ENCODE data around the gene PCNT.
"Not testable (repeated sequence)": the region's sequence is repeated elsewhere in the genome, so short reads cannot be mapped to it uniquely, and the experiment has no call there.

The PCNT gene

DNA sequence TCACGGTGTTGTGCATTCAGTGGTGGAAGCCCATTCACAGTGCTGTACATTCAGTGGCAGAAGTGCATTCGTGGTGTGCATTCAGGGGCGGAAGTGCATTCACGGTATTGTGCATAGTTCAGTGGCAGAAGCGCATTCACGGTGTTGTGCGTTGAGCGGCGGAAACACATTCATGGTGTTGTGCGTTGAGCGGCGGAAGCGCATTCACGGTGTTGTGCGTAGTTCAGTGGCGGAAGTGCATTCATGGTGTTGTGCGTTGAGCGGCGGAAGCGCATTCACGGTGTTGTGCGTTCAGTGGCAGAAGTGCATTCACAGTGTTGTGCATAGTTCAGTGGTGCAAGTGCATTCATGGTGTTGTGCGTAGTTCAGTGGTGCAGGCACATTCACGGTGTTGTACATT is 60.6 kb downstream of the PCNT start:
- DNase-seq (ENCODE audit: low read depth) = no peak

DNA sequence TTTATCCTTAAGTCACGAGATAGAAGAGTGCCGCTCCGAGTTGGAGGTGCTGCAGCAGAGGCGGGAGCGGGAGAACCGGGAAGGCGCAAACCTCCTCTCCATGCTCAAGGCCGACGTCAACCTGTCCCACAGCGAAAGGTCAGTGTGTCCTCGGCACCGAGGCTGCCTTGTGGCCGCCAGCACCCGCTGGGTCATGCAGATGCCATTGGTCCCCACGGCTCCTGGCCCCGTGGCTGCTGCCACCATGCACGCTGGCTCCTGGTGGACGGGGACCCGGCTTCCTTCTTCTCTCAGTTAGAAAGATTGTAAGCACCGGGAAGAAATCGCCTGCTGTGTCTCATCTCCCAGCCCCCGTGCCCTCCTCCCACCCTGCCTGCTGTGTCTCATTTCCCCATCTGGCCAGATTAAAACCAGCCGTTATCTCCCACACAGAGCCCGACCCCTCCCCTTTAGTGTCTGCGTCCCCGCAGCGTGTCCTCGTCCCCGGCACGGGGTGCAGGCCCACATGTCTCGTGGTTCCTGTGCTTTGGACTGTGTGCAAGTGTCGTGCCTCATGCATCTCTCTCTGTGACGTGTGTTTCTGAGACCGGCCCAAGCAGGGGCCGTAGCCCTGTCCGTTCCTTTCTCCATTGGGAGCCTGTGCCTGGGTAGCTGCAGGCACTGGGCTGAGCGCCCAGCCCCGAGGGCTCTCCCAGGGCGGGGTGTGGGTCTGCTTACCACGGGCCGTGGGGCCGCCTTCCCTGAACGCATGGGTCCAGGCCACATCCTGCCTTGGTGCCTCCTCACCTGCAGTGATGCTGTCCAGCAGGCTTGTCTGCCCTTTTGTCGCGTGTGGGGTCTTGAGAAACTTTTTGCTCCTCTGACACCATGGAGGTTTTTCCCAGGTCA is 62.1 kb downstream of the PCNT start:
- no peak for DNase-seq (ENCODE audit: low read depth)

DNA sequence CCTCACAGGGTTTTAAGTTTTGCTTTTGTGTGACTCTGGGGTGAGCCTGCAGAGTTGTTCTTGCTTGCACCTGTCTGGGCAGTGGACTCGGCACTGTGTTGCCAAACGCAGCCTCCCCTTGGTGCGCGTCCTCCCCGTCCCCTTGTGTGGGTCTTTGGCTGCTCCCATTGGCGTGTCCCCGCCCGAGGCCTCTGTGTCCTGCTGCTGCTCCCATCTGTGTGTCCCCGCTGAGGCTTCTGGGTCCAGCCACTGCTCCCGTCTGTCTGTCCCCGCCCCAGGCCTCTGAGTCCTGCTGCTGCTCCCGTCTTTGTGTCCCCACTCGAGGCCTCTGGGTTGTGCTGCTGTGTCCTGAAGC is 62.8 kb downstream of the PCNT start:
- DNase-seq (ENCODE audit: low read depth) = no peak

DNA sequence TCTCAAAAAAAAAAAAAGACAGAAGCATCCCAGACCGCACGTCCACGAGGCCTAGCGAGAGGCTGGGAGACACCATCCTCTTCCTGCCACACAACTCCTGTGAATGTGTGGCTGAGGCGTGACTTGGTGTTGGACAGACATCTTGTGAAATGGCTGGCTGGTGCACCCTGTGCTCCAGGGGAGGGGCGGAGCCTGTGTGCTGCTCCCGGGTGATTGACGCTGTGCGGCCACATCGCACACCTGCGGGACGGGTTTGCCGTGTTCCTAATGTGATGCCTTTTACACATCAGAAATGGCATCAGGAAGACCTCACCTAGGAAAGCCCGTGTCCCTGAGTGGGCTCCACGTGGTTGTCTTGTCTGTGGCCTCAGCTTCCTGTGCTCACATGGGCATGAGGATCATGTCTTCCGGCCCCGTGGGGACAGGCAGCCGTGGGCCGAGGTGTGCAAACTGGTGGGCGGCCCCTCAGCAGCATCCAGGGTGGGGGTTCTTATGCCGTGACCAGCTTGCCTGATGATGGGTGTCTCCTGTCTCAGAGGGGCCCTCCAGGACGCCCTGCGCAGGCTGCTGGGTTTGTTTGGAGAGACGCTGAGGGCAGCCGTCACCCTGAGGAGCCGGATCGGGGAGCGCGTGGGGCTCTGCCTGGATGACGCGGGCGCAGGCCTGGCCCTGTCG is 64.4 kb downstream of the PCNT start:
- no peak for DNase-seq (ENCODE audit: low read depth)

DNA sequence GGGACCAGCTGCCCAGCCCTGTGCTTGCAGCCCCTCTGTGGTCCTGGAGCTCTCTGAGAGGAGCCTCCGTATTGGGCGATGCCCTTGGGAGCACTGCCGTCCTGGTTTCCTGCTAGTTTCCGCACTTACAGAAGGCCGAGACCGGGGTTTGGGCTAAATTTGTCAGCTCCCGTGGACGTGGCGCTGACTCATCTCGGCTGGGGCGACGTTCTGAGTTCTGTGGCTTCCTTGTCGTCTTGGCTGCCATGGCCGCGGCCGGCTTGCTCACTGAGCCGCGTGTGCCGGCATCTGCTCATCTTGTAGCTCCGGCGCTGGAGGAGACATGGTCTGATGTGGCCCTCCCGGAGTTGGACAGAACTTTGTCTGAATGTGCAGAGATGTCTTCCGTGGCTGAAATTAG is 64.9 kb downstream of the PCNT start:
- no peak for DNase-seq (ENCODE audit: low read depth)

DNA sequence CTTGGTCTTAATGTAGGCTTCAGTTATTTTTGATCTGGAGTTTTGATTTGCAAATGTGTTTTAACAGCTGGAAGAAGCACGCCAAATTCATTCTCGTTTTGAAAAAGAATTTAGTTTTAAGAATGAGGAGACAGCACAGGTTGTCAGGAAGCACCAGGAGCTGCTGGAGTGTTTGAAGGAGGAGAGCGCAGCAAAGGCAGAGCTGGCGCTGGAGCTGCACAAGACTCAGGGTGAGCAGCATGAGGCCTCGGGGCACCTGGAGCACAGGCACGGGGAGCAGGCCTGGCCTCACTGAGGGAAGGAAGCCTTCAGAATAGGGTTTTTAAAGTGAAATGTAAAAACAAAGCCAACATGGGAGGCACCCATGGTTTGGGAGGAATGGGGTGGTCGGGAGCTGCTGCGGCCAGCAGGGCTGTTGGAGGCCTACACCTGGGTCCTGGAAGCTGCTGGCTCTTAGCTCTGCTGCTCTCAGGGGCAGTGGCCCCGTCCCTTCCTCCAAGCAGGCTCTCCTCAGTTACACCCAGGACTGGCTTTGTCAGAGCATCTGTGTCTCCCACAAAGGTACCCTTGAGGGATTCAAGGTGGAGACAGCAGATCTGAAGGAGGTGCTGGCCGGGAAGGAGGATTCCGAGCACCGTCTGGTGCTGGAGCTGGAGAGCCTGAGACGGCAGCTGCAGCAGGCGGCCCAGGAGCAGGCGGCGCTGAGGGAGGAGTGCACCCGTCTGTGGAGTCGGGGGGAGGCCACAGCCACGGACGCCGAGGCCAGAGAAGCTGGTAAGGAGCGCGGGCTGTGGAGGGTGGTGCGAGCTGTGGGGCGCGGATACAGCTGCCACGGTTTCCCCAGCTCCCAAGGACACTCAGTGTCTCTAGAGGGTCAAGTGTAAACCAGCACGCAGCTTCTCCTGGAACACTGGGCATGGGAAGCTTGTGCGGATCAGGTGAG is 66.9 kb downstream of the PCNT start:
- no peak for DNase-seq (ENCODE audit: low read depth)

DNA sequence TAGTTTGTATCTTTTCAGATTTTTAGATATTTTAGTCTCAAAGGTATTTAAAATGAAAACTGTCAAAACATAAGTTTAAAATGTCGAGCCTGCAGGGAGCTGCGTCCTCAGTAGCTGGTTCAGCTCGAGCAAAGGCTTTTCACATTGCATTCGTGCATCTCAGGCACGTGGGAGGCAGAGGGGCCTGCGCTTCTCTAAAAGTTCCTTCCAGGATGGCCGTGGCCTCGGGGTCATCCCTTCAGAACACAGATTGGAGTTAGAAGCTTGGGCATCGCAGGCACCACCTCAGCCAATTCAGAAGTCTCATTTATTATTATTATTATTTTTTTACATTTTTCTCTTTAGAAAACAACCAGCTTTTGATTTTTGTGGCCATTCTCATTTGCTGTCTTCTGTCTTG is 67.8 kb downstream of the PCNT start:
- DNase-seq (ENCODE audit: low read depth) = no peak

DNA sequence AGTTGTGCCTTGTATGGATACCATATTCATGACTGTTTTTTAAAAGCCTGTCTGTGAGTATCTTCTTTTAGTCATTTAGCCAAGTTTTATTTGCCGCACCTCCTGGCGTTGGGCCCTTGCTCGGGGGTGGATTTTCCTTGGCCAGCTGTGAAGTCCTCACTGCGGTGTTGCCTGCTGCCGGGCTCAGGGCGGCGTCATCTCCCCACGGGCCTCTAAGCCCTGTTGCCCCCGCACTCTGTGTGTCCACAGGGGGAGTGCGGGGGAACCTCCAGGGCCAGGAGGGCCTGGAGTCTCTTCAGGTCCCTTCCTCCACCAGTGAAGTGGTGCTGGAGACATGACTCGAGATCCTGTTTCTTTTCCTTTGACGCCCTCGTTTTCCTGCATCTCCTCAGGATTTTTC is 69.0 kb downstream of the PCNT start:
- DNase-seq (ENCODE audit: low read depth) = no peak

DNA sequence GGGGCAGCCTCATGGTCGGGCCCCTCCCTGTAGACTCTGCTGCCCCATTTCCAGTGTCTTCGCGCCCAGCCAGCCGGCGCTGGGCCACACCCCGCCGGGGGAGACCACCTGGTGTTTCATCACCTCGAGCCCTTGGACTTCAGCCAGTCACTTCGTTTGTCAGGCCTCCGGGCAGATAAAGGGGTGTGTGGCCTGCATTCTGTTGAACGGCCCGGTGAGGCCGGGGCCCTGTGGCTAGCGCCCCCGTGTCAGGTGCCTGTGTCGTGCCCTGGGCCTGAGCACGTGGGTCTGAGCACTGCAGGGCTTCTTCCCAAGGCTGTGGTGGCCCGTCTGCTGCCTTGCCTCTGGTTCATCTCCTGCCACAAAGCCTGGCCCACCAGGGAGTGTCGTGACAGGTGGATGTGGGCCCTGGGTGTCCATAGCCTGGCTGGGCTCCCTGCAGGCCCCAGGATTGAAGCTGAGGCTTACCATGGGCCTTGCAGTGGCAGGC is 69.5 kb downstream of the PCNT start:
- no peak for DNase-seq (ENCODE audit: low read depth)

DNA sequence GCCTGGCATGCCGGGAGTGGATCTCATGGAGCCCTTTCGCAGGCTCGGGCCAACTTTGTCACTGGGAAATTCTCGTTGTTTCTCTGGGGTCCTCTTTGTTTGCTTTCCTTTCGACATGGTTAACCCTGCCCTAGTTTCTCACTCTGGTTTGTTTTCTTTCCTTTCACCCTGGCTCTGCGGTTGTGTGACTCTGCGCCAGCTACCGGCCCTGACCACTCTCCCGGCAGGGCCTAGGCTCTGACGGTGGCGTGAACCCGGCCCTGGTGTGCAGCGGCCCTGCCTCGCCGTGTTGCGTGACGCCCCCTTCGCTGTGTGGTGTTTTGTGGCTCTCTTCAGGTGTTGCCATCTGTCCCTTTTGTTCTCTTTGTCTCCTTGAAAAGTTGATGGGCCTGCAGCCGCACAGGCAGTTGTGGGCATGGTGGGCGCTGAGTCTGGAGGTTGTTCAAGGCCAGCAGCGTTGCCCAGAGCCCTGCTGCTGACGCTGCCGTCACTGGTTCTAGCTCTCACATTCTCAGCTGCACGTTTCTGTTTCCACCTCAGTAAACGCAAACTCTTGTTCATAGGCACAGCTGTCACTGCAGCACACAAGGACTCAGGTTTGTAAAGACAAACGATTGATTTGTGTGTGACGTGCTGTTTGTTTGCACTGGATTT is 70.1 kb downstream of the PCNT start:
- DNase-seq (ENCODE audit: low read depth) = no peak

DNA sequence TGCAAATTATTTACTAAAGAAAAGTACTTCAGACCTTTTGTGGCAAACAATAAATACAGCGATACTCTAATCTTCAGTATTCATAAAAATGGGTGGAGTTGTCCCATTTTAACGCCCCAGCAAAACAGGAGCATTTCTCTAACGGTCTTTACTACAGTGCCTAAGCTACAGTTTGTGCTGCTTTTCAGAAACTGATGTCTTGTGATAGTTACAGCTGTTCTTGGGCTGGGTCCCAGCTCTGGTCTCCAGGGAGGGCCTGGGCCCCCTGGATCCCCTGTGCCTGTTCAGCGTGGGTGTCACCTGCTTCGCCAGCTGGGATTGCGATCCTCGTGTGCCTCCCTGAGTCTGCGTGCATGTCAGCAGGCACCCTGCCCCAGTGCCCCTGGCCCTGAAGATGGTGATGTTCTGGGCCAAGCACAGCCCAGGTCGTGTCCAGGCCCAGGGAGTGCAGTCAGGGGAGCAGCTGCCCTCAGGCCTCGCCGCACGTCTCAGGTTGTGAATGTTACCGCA is 70.7 kb downstream of the PCNT start:
- no peak for DNase-seq (ENCODE audit: low read depth)

DNA sequence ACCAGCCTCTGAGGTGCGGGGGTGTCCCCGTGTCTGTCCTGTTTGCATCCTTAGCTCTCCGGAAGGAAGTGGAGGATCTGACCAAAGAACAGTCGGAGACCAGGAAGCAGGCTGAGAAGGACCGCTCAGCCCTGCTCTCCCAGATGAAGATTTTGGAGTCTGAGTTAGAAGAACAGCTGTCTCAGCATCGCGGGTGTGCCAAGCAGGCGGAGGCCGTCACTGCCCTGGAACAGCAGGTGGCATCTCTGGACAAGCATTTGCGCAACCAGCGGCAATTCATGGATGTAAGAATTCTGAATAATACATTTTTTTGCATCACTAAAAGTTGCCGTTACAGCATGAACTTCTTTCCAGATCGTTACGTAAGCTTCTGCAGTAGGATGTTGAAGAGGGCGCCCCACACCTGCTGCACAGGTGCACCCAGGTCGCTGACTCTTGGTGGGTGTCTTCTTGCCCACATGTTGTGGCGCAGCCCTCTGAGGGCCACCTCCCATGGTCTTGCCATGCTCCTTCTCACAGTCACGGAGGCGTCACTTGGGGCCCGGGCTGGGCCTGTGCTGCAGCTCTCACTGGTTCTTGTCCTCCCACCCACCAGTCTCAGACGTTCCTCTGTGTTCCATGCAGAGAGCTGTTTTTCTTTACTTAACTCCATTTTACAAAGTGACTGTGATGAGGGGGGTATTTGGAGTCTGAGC is 73.4 kb downstream of the PCNT start:
- DNase-seq (ENCODE audit: low read depth) = no peak

DNA sequence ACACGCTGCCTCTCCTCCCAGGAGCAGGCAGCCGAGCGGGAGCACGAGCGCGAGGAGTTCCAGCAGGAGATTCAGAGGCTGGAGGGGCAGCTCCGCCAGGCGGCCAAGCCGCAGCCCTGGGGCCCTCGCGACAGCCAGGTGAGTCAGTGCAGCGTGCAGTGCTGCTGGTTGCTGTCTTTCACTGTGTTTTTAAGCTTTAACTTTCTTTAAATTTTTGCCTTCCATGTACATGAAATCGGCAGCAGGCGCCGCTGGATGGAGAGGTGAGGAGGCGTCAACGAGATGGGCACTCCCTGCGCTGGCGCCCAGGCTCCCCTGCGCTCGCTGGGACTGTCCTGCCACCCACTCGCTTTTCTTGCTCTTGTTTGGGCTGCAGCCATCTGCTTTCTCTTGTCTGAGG is 74.0 kb downstream of the PCNT start:
- DNase-seq (ENCODE audit: low read depth) = no peak

DNA sequence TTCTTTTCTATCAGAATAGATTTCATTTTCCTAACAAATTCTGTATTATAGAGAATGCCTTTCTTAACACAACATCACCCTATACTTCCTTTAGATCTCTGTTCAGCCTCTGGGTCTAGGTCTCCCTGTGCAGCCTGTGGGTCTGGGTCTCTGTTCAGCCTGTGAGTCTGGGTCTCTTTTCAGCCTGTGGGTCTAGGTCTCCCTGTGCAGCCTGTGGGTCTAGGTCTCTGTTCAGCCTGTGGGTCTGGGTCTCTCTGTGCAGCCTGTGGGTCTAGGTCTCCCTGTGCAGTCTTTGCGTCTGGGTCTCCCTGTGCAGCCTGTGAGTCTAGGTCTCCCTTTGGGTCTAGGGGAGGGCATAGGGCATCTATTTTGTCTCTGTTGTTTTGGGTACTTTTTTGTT is 75.2 kb downstream of the PCNT start:
- no peak for DNase-seq (ENCODE audit: low read depth)

DNA sequence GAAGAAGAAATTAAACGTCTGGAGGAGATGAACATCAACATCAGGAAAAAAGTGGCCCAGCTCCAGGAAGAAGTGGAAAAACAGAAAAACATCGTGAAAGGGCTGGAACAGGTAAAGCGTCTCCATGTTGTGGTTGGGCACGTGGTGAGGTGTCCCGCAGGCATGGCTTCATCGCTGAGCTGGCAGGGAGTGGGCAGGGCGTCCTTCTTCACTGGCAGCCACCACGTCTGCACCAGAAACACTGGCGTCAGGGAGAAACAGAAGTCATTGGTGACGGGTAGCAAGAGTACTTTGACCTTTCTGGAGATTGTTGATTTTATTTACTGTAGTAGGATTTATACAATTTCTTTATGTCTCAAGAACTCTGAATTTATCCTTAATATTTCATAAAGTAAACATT is 75.7 kb downstream of the PCNT start:
- DNase-seq (ENCODE audit: low read depth) = no peak

DNA sequence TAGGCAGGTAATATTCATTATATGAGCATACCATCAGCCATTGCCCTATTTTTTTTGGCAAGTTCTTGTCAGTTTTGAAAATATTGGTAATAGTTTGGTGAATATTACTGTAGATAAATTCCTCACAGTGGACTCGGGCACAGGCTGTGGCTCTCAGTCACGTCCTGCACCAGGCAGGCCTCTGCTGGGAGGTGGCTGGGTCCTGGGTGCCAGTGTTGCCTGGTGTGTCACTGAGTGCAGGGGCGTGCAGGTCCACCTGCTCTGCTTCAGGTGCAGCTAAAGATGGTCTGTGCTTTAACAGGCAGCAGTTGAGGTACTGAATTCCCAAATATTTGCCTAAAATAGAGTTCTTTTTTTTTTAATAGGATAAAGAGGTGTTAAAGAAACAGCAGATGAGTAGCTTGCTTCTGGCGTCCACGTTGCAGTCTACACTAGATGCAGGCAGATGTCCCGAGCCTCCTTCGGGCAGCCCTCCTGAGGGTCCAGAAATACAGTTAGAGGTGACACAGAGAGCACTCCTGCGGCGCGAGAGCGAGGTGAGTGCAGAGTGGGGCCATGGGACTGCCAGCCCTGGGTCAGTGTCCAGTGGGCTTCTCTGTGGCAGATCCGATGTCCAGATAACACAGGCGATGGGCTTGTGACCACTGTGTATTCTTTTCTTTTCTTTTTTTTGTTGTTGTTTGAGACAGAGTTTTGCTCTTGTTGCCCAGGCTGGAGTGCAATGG is 77.4 kb downstream of the PCNT start:
- DNase-seq (ENCODE audit: low read depth) = no peak

DNA sequence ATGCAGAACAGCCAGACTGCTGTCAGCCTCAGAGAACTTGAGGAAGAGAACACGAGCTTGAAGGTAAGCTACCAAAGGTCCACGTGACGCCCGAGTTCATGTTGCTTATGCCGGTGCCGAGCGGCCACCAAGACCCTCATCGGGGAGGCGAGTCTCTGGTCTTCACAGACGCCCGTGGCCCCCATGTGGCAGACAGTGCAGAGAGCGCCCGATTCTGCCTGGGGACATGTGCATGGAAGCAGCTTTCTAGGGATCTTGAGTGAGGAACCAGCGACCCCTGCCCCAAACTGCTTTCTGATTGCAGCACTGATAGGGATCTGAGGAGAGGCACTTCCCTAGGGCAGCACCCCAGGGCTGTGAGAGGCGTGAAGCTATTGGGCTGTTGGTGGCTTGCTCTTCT is 78.5 kb downstream of the PCNT start:
- no peak for DNase-seq (ENCODE audit: low read depth)

DNA sequence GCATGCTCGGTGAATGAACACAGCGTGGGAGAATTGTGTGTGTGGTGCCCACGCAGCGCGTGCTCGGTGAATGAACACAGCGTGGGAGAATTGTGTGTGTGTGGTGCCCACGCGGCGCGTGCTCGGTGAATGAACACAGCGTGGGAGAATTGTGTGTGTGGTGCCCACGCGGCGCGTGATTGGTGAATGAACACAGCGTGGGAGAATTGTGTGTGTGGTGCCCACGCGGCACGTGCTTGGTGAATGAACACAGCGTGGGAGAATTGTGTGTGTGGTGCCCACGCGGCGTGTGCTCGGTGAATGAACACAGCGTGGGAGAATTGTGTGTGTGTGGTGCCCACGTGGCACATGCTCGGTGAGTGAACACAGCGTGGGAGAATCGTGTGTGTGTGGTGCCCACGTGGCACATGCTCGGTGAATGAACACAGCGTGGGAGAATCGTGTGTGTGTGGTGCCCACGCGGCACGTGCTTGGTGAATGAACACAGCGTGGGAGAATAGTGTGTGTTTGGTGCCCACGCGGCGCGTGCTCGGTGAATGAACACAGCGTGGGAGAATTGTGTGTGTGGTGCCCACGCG is 79.4 kb downstream of the PCNT start:
- DNase-seq (ENCODE audit: low read depth) = not testable (repeated sequence)

DNA sequence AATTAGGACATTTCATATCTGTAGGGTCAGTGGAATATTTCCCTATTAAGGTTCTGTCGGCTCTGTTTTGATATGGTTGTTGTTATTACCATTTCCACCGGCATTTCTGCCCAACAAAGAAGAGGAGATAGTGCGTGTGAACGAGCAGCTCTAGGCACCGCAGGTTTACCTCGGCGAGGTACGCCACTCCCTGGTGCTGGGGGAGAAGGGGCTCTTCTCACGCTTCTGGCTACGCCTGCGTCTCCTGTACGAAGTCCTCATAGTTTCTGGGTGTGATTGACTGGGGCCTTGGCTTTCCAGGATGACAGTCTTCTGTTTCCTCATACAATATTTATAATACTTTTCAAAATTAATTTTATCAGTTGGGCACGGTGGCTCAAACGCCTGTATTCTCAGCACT is 80.3 kb downstream of the PCNT start:
- no peak for DNase-seq (ENCODE audit: low read depth)

DNA sequence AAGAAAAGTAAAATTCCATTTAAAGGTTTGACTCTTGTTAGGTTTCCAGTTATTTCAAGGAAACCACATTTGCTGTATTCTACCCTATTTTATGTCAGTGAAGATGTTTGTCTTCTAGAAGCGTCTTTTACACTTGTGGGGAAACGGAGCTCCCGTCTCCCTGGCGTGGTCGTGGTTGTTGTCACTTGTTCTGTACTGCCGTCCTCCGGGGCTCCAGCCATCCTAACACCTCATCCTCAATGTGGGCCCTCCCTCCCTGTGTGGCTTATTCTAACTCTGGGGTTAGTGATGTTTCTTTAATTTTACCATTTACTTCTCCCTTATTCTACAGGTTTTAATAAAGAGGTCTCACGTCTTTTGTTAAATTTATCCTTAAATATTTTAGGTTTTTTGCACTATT is 82.0 kb downstream of the PCNT start:
- DNase-seq (ENCODE audit: low read depth) = no peak

All from T-helper 22 cell (primary cell).